G401 (cell line): ENCODE results near the gene HSP90AA1. TPM values are rescaled to one million over a fixed set of nuclear protein-coding genes. Genes with fewer than 3 reads are reported as not detected.
A peak's percentile ranks its signal among the peaks of the same experiment; 100 is the strongest.
"Not testable (repeated sequence)": the region's sequence is repeated elsewhere in the genome, so short reads cannot be mapped to it uniquely, and the experiment has no call there.

ENCODE experiments used
- DNase-seq: peaks from one replicate; pipeline ENCODE4 v3.0.0-alpha.2; 2015; ENCODE audit warnings: low spot score
- in situ Hi-C: cut with HindIII; loops from 2 replicates; pipeline ENCODE4 v1.10.0; 2016; ENCODE audit warnings: low sequenced_read_pairs, mixed read lengths
- total RNA-seq: library from RNA; depleted of rRNA; stranded (reverse); fragments of >200 nt; shearing (Covaris generic); gene quantifications from 2 replicates; pipeline ENCODE4 v1.2.3, GENCODE V29; 2014

HSP90AA1 gene
- total RNA-seq, 1 experiment from 2014 or later = 248 TPM

- in situ Hi-C loops = loop anchor here (25.0 kb wide), 1 partner anchor 216 kb away; the partner anchor contains the start of genes MOK and ZNF839
- peak; percentile 15 for DNase-seq
Observed at GRCh38 chr14:102095871-102096568, 9.2 kb upstream of the HSP90AA1 start.

- in situ Hi-C loops = loop anchor here (25.0 kb wide), 1 partner anchor 217 kb away; the partner anchor contains the start of genes MOK and ZNF839
- no peak for DNase-seq
Observed at GRCh38 chr14:102095231-102095870, 8.5 kb upstream of the HSP90AA1 start.

DNA sequence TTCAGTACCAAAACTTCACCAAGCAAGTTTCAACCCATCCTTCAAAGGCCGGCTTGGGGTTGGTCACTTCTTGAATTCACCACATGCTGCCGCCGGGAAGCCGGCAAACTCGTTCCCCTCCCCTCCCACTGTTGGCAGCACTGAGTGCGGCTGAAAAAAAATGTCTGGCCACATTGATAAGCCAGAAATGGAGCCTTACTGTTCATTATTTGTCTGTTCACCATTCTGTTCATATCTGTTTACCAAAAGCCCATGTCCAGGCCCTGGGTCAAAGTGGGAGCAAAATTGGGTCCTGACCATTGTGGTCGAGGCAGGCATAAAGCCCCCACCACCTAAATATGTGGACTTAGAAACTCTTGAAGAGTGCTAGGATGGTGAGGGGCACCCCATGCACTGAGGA lies 7.3 kb upstream of the HSP90AA1 start:
- no peak for DNase-seq
- in situ Hi-C loops = loop anchor here (25.0 kb wide), 1 partner anchor 218 kb away; the partner anchor contains the start of genes MOK and ZNF839

GRCh38 chr14:102092806-102093205 lies 6.0 kb upstream of the HSP90AA1 start:
- DNase-seq = no peak
- in situ Hi-C loops = loop anchor here (25.0 kb wide), 1 partner anchor 219 kb away; the partner anchor contains the start of genes MOK and ZNF839

DNA sequence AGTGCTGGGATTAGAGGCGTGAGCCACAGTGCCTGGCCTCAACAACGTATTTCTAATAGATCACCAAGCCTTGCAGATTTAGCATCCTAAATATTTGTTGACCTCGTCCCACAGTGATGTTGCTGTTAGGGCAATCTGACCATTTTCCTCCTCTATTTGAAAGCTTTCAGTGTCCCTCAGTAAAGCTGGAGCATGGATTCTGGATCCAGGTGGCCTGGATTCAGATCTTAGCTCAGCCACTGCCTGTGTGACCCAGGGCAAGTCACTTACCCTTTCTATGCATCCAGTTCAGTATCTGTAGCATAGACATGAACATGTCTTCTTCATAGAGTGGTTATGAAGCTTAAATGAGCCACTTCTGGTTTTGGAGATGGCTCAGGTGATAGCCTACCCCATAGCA lies 3.9 kb upstream of the HSP90AA1 start:
- DNase-seq = no peak
- in situ Hi-C loops = loop anchor here (25.0 kb wide), 1 partner anchor 222 kb away; the partner anchor contains the start of genes MOK and ZNF839

DNA sequence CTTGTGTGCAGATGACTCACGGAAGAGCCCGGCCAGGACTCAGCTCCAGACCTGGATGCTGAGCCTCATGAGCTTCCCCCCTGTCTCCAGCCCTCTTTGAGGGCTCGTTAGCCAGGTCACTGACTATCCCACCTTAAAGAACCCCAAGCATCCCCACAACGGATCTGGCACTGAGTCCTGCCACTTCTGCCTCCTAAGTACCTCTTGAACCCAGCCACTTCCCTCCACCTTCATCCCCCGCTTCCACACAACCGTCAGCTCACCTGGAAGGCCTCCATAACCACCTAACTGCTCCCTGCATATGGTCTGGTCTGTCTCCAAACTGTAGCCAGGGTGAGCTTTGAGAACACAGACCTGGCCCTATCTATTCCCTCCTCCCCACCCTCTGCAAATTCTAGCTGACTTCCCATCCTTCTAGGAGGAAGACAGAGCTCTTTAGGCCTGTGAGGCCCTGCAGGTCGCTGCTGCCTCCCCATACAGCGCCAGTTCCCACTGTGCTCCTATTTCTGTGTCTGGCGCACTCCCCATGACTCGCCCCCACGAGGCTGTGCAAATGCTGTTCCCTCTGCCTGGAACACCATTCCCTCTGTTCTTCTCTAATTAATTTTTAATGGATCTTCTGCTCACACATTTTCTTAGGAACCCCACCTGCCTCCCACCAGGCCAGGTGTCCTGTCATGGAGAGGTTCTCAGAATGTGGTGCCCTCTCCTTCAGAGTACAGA lies 2.9 kb upstream of the HSP90AA1 start:
- no peak for DNase-seq
- in situ Hi-C loops = loop anchor here (10.0 to 25.0 kb wide), 2 partner anchors 55 to 223 kb away; partner anchors contain the start of genes MOK and ZNF839

DNA sequence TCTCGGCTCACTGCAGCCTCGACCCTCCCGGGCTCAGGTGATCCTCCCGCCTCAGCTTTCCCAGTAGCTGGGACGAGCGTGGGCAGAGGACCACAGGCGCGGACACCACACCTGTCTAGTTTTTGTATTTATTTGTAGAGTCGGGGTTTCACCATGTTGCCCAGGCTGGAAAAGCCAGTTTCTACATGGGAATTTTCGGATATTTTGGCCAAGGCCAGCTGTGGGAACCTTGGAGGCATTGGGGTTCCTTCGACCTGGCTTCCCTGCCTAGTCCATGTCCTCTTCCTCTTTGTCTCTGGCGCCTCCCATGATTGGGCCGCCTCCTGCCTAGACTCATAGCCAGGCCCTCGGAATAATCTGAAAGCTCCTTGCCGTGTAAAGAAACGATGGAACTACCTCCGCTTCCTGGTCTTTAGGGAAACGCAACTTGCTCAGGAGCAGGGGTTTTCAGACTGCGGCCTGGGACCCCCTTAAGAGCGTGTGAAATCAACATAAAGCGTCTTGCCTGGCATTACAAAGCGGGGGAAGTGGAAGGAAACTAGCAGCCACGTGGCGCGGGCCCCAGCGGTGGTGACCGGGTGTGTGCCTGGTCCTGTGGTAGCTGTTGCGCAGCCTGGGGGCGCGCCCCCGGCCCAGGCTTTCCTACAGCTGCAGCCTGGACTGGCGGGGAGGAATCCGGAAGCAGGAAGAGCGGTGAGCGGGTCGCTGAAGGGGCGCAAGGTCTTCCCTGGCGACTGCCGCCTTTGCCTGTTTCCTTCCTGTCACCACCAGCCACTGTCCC lies 1.4 kb upstream of the HSP90AA1 start:
- peak; percentile 39 for DNase-seq
- in situ Hi-C loops = loop anchor here (10.0 to 25.0 kb wide), 2 partner anchors 53 to 224 kb away; partner anchors contain the start of genes MOK and ZNF839

DNA sequence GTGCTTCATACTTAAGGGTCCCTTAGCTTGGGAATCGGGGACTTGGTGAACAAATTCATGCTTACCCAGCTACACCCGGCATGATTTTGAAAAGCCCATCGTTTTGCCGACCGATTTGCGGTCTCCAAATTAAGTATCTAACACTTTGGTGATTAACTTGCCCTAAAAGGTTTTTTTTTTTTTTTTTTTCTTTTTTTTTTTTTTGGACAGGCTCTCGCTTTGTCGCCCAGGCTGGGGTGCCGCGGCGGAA lies 843 bp upstream of the HSP90AA1 start:
- in situ Hi-C loops = loop anchor here (10.0 to 25.0 kb wide), 2 partner anchors 53 to 225 kb away; partner anchors contain the start of genes MOK and ZNF839

GRCh38 chr14:102086709-102086971 lies 204 bp downstream of the HSP90AA1 start:
- no peak for DNase-seq
- in situ Hi-C loops = loop anchor here (10.0 to 25.0 kb wide), 2 partner anchors 52 to 226 kb away; partner anchors contain the start of genes MOK and ZNF839

More for the DNA sequence above, 843 bp upstream of the HSP90AA1 start:
- no peak for DNase-seq

DNA sequence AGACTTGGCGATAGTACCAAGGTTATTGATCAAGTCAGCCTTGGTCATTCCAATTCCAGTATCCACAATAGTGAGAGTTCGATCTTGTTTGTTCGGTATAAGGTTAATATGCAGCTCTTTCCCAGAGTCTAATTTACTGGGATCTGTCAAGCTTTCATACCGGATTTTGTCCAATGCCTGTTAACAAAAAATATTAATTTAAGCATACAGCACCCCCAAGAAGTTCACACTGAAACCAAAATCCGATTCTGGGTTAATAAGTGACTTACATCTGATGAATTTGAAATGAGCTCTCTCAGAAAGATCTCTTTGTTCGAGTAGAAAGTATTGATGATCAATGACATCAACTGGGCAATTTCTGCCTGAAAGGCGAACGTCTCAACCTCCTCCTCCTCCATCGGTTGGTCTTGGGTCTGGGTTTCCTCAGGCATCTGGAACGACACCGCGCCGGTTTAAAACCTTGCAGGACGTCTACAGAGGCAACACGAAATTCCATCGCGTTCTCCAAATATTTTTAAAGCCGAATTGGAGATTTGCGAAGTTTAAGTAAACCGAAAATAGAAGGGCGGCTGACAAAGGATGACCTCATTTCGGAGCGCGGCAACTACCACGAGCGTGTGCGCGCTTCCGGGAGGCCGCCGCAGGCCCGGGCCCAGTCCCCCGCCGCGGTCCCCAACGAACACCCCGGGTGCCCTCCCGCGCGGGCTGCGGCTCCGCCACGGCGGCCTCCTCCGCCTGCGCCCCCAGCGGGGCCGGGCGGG lies 716 bp downstream of the HSP90AA1 start:
- in situ Hi-C loops = loop anchor here (10.0 to 25.0 kb wide), 2 partner anchors 51 to 226 kb away; partner anchors contain the start of genes MOK and ZNF839
- peak; percentile 55 for DNase-seq

- in situ Hi-C loops = loop anchor here (10.0 to 25.0 kb wide), 2 partner anchors 51 to 227 kb away; partner anchors contain the start of genes MOK and ZNF839
Observed at GRCh38 chr14:102085488-102085887, 1.4 kb downstream of the HSP90AA1 start.

DNA sequence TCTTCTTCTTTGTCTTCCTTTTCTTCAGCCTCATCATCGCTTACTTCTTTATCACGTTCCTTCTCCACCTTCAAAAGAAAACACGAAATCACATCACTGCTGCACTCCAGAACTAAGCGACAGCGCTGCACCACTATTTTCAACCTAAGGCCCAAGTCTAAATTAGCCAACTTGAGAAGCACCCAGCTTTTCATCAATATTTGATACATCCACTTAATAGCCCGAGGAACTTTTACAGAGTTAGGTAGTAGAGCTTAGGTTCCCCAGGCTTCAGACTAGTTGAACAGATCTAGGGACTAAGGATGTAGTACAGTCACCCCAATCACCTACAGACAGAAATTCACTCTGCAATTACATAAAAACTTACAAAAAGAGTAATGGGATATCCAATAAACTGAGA lies 1.9 kb downstream of the HSP90AA1 start:
- no peak for DNase-seq
- in situ Hi-C loops = loop anchor here (10.0 to 25.0 kb wide), 2 partner anchors 50 to 227 kb away; partner anchors contain the start of genes MOK and ZNF839

More at GRCh38 chr14:102085488-102085887, 1.4 kb downstream of the HSP90AA1 start:
- DNase-seq = no peak

DNA sequence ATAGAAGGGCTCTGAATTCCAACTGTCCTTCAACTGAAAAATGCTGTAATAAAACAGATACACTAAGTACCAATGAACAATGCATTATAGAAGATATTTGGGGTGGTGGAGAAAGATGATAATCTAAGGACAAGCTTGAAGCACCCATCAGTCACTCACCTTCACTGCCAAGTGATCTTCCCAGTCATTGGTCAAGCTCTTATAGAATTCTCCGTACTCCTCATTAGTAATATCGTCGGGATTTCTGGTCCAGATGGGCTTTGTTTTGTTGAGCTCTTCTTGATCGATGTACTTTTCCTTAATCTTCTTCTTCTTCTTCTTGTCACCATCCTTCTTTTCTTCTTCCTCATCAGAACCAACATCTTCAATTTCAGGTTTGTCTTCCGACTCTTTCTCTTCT lies 2.3 kb downstream of the HSP90AA1 start:
- DNase-seq = not testable (repeated sequence)
- in situ Hi-C loops = loop anchor here (10.0 to 25.0 kb wide), 2 partner anchors 50 to 228 kb away; partner anchors contain the start of genes MOK and ZNF839

GRCh38 chr14:102081231-102082080 lies 5.4 kb downstream of the HSP90AA1 start:
- DNase-seq = no peak
- in situ Hi-C loops = loop anchor here (10.0 to 25.0 kb wide), 2 partner anchors 47 to 231 kb away; partner anchors contain the start of genes MOK and ZNF839

- DNase-seq = no peak
- in situ Hi-C loops = loop anchor here (10.0 to 25.0 kb wide), 2 partner anchors 46 to 232 kb away; partner anchors contain the start of genes MOK and ZNF839
Observed at GRCh38 chr14:102080183-102081080, 6.4 kb downstream of the HSP90AA1 start.

DNA sequence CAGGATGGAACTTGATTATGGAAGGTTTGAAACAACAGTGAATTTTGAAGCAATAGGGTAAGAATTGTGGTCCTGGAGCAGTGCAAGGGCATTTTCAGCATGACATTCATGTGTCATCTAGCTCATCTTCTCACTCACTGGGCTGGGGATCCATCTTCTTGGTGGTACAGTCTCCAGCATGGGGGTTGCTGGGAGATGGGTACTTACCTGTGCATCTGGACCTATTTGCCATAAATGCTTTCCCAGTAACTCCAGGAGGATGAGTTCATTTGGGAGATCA lies 7.2 kb downstream of the HSP90AA1 start:
- no peak for DNase-seq
- in situ Hi-C loops = loop anchor here (25.0 kb wide), 1 partner anchor 233 kb away; the partner anchor contains the start of genes MOK and ZNF839
